ENCODE results near the gene CSN2. TPM values are rescaled to one million over a fixed set of nuclear protein-coding genes. Genes with fewer than 3 reads are reported as not detected.

Gene CSN2
- total RNA-seq, 1 experiment from 2014 or later: not detected

DNA sequence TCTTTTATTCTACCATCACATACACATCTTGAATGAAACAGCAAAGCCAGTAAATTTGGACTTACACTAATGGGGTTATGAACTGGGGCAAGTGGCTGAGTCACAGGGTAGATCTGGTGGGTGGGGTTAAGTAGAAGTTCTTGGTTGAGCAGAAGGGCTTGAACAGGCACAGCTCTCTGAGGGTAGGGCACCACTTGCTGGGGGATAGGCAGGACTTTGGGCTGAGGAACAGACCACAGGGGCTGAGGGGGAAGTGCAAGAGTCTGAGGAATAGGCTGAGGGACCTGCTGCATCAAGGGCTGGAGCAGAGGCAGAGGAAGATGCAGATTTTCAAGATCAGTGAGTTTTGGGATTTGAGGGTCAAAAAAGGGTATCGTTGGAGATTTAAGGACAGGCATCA lies 8.3 kb downstream of the CSN2 start:
- Histone ChIP-seq H3K4me2 (no peak overlapping the region), H3K4me3 (no peak overlapping the region), H3K4me1 (replicated peaks; ENCODE audit: insufficient read depth) (no peaks in the 10 kb centered on the region), H3K27ac (no peak overlapping the region), H3K9me3 (ENCODE audit: insufficient read depth, low read depth) (no peaks in the 10 kb centered on the region), H3F3A (ENCODE audit: insufficient read depth, low read depth) (no peaks in the 10 kb centered on the region), H3K9me2 (ENCODE audit: insufficient read depth) (no peaks in the 10 kb centered on the region), H4K20me1 (ENCODE audit: insufficient read depth) (no peaks in the 10 kb centered on the region), H3K36me3 (ENCODE audit: low read depth) (no peaks in the 10 kb centered on the region), H3K27me3 (ENCODE audit: insufficient read depth, low read depth) (no peaks in the 10 kb centered on the region), H3K79me2 (ENCODE audit: low read depth) (no peaks in the 10 kb centered on the region), H2AFZ (no peak overlapping the region)
- BruUV-seq (replicated peaks): no TSS peak
- DNase-seq: no peak
- intact Hi-C loops (cut with micrococcal nuclease; ENCODE audit: unreplicated experiment): no loop called here
- TF ChIP-seq, protein P1, sequence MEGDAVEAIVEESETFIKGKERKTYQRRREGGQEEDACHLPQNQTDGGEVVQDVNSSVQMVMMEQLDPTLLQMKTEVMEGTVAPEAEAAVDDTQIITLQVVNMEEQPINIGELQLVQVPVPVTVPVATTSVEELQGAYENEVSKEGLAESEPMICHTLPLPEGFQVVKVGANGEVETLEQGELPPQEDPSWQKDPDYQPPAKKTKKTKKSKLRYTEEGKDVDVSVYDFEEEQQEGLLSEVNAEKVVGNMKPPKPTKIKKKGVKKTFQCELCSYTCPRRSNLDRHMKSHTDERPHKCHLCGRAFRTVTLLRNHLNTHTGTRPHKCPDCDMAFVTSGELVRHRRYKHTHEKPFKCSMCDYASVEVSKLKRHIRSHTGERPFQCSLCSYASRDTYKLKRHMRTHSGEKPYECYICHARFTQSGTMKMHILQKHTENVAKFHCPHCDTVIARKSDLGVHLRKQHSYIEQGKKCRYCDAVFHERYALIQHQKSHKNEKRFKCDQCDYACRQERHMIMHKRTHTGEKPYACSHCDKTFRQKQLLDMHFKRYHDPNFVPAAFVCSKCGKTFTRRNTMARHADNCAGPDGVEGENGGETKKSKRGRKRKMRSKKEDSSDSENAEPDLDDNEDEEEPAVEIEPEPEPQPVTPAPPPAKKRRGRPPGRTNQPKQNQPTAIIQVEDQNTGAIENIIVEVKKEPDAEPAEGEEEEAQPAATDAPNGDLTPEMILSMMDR (conservative IDR thresholded peaks at IDR 0.05): no peak
- no peak for TF ChIP-seq EZH2 (IDR thresholded peaks at IDR 0.05; ENCODE audit: low read depth)
- POLR2A ChIA-PET (ENCODE audit: unreplicated experiment): no interaction called here
- CTCF ChIA-PET: no interaction called here

DNA sequence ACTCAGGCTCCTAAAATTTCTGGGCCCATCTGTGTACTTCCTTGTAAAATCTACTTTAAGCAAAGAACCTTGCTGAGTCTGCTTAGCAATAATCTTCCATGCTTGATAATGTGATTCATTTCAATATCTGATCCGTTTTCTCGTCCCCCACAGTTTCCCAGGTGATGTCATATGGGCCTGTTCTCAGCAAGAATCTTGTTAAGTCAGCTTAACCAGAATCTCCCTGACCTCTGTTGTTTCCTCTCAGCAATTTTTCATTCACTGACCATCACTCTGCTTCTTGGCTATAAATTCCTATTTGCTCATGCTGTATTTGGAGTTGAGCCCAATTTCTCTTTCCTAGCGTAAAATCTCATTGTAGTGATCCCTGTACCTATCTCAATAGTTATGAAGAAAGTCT lies 13.9 kb downstream of the CSN2 start:
- H3K4me1 ChIP-seq (replicated peaks; ENCODE audit: insufficient read depth): no peaks in the 10 kb centered on the region
- no peaks in the 10 kb centered on the region for H3K36me3 ChIP-seq (ENCODE audit: low read depth)
- no TSS peak for BruUV-seq (replicated peaks)
- H4K20me1 ChIP-seq (ENCODE audit: insufficient read depth): no peaks in the 10 kb centered on the region
- H3K79me2 ChIP-seq (ENCODE audit: low read depth): no peaks in the 10 kb centered on the region
- H3K9me3 ChIP-seq (ENCODE audit: insufficient read depth, low read depth): no peaks in the 10 kb centered on the region
- TF ChIP-seq, protein P1 (conservative IDR thresholded peaks at IDR 0.05): no peak
- TF ChIP-seq EZH2 (IDR thresholded peaks at IDR 0.05; ENCODE audit: low read depth): no peak
- H2AFZ ChIP-seq: no peak overlapping the region
- ChIA-PET CTCF (no interaction called here), POLR2A (ENCODE audit: unreplicated experiment) (no interaction called here)
- no peak overlapping the region for H3K4me3 ChIP-seq
- no peak overlapping the region for H3K4me2 ChIP-seq
- no peaks in the 10 kb centered on the region for H3F3A ChIP-seq (ENCODE audit: insufficient read depth, low read depth)
- intact Hi-C loops (cut with micrococcal nuclease; ENCODE audit: unreplicated experiment): no loop called here
- DNase-seq: no peak
- H3K9me2 ChIP-seq (ENCODE audit: insufficient read depth): no peaks in the 10 kb centered on the region
- H3K27me3 ChIP-seq (ENCODE audit: insufficient read depth, low read depth): no peaks in the 10 kb centered on the region
- H3K27ac ChIP-seq: no peak overlapping the region

DNA sequence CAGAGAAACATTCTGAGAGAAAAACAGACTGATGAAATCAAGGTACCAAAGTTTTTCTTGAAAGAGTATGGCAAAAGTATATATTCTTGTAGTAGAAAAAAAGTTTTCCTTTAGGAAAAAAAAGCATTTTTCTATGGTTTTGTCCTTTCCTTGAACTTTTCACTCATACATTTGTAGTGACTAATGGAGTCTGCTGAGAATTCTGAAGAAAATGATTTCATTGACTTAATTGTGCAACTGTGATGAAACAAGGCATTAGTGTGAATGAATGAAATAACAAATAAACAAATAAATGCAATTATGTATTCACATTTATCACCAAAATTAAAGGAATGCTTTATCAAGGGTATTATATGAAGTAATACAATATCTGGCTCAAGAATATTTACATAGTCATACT lies 29.0 kb downstream of the CSN2 start:
- ChIA-PET CTCF (no interaction called here), POLR2A (ENCODE audit: unreplicated experiment) (no interaction called here)
- H3K27ac ChIP-seq: no peak overlapping the region
- H3F3A ChIP-seq (ENCODE audit: insufficient read depth, low read depth): no peaks in the 10 kb centered on the region
- intact Hi-C loops (cut with micrococcal nuclease; ENCODE audit: unreplicated experiment): no loop called here
- H4K20me1 ChIP-seq (ENCODE audit: insufficient read depth): no peaks in the 10 kb centered on the region
- no TSS peak for BruUV-seq (replicated peaks)
- no peak for TF ChIP-seq EZH2 (IDR thresholded peaks at IDR 0.05; ENCODE audit: low read depth)
- TF ChIP-seq, protein P1 (conservative IDR thresholded peaks at IDR 0.05): no peak
- H3K4me1 ChIP-seq (replicated peaks; ENCODE audit: insufficient read depth): no peaks in the 10 kb centered on the region
- DNase-seq: no peak
- H3K4me2 ChIP-seq: no peak overlapping the region
- no peaks in the 10 kb centered on the region for H3K36me3 ChIP-seq (ENCODE audit: low read depth)
- no peak overlapping the region for H3K4me3 ChIP-seq
- H3K9me3 ChIP-seq (ENCODE audit: insufficient read depth, low read depth): no peaks in the 10 kb centered on the region
- H3K9me2 ChIP-seq (ENCODE audit: insufficient read depth): no peaks in the 10 kb centered on the region
- no peaks in the 10 kb centered on the region for H3K27me3 ChIP-seq (ENCODE audit: insufficient read depth, low read depth)
- no peaks in the 10 kb centered on the region for H3K79me2 ChIP-seq (ENCODE audit: low read depth)
- H2AFZ ChIP-seq: no peak overlapping the region

All from PC-9 (cell line).